Measurements from ENCODE around the gene PMPCA. TPM values are rescaled to one million over a fixed set of nuclear protein-coding genes. Genes with fewer than 3 reads are reported as not detected.

PMPCA gene
- total and polyA plus RNA-seq, 2 experiments from 2014 or later = 61.3 to 88.2 TPM

DNA sequence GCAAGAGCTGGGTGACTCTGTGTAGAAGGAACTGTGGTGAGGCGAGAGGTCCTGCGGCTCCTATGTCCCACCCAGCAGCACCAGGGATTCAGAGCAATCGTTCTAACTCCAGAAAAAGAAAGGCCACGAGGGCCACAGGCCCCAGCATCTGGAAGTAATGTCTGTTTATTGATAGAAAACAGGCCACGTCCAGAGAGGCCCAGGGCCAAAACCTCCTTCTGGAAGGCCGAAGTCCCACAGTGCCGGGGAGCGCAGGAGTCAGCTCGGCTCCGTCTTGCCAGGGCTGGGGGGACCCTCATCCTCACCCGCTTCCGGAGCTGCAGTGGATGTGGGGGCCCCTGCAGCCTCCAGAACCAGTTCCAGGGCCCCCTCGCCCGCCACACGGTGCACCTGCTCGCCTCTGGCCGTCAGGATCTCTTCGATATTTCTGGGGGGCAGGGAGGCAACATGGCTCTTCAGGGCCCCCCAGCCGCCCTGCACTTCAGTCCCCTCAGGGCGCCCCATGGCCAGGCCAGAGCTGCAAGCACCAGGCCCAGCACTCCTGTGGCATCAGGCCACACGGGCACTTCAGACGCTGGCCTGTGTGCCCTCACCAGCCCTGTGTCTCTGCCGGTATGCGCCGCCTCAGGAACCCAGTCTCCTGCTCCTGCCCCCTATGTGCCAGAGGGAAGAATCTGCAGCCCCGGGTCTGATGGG lies 48.6 kb upstream of the PMPCA start:
- no peaks in the 10 kb centered on the region; the same call in 1 of the 2 replicates for H3K4me1 ChIP-seq (ENCODE audit: insufficient read depth)
- no peak overlapping the region for H3K27ac ChIP-seq (ENCODE audit: low read depth)
- H3K36me3 ChIP-seq (ENCODE audit: insufficient read depth) = no peaks in the 10 kb centered on the region
- no peak overlapping the region for H2AFZ ChIP-seq
- H4K20me1 ChIP-seq (replicated peaks; ENCODE audit: insufficient read depth) = no peaks in the 10 kb centered on the region
- Mint-ChIP-seq H3K4me3 (no peak overlapping the region), H3K4me1 (peaks cover 9% of the 10 kb centered on the region; the same call in 1 of the 3 replicates), H3K36me3 (ENCODE audit: low read depth) (no peaks in the 10 kb centered on the region), H3K27me3 (ENCODE audit: insufficient read depth, low read depth, poor library complexity) (peaks cover 16% of the 10 kb centered on the region), H3K9me3 (no peaks in the 10 kb centered on the region), H3K27ac (no peak overlapping the region)
- ATAC-seq (no peak), DNase-seq (ENCODE audit: low spot score) (no peak)
- TF ChIP-seq JUNB (IDR thresholded peaks at IDR 0.05; ENCODE audit: unreplicated experiment) (no peak), ZNF331 (CRISPR knock-in tag; IDR thresholded peaks at IDR 0.05; ENCODE audit: low read depth) (no peak), EZH2phosphoT487 (IDR thresholded peaks at IDR 0.05; ENCODE audit: unreplicated experiment) (no peak), ZNF114 (CRISPR knock-in tag; IDR thresholded peaks at IDR 0.05) (no peak), CREB1 (CRISPR knock-in tag; IDR thresholded peaks at IDR 0.05; ENCODE audit: low read depth) (no peak), STAT1 (IDR thresholded peaks at IDR 0.05; ENCODE audit: unreplicated experiment) (no peak), POLR2AphosphoS5 (IDR thresholded peaks at IDR 0.05; ENCODE audit: low read depth) (no peak), EZH2 (IDR thresholded peaks at IDR 0.05; ENCODE audit: low read depth, unreplicated experiment) (no peak), ZNF462 (CRISPR knock-in tag; IDR thresholded peaks at IDR 0.05) (no peak), NANOG (IDR thresholded peaks at IDR 0.05; ENCODE audit: borderline replicate concordance) (no peak)
- TF ChIP-seq, protein P1, sequence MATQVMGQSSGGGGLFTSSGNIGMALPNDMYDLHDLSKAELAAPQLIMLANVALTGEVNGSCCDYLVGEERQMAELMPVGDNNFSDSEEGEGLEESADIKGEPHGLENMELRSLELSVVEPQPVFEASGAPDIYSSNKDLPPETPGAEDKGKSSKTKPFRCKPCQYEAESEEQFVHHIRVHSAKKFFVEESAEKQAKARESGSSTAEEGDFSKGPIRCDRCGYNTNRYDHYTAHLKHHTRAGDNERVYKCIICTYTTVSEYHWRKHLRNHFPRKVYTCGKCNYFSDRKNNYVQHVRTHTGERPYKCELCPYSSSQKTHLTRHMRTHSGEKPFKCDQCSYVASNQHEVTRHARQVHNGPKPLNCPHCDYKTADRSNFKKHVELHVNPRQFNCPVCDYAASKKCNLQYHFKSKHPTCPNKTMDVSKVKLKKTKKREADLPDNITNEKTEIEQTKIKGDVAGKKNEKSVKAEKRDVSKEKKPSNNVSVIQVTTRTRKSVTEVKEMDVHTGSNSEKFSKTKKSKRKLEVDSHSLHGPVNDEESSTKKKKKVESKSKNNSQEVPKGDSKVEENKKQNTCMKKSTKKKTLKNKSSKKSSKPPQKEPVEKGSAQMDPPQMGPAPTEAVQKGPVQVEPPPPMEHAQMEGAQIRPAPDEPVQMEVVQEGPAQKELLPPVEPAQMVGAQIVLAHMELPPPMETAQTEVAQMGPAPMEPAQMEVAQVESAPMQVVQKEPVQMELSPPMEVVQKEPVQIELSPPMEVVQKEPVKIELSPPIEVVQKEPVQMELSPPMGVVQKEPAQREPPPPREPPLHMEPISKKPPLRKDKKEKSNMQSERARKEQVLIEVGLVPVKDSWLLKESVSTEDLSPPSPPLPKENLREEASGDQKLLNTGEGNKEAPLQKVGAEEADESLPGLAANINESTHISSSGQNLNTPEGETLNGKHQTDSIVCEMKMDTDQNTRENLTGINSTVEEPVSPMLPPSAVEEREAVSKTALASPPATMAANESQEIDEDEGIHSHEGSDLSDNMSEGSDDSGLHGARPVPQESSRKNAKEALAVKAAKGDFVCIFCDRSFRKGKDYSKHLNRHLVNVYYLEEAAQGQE (IDR thresholded peaks at IDR 0.05; ENCODE audit: unreplicated experiment) = no peak
- TF ChIP-seq, protein P2, sequence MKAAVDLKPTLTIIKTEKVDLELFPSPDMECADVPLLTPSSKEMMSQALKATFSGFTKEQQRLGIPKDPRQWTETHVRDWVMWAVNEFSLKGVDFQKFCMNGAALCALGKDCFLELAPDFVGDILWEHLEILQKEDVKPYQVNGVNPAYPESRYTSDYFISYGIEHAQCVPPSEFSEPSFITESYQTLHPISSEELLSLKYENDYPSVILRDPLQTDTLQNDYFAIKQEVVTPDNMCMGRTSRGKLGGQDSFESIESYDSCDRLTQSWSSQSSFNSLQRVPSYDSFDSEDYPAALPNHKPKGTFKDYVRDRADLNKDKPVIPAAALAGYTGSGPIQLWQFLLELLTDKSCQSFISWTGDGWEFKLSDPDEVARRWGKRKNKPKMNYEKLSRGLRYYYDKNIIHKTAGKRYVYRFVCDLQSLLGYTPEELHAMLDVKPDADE (IDR thresholded peaks at IDR 0.05) = no peak
- TF ChIP-seq, protein P3, sequence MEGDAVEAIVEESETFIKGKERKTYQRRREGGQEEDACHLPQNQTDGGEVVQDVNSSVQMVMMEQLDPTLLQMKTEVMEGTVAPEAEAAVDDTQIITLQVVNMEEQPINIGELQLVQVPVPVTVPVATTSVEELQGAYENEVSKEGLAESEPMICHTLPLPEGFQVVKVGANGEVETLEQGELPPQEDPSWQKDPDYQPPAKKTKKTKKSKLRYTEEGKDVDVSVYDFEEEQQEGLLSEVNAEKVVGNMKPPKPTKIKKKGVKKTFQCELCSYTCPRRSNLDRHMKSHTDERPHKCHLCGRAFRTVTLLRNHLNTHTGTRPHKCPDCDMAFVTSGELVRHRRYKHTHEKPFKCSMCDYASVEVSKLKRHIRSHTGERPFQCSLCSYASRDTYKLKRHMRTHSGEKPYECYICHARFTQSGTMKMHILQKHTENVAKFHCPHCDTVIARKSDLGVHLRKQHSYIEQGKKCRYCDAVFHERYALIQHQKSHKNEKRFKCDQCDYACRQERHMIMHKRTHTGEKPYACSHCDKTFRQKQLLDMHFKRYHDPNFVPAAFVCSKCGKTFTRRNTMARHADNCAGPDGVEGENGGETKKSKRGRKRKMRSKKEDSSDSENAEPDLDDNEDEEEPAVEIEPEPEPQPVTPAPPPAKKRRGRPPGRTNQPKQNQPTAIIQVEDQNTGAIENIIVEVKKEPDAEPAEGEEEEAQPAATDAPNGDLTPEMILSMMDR (conservative IDR thresholded peaks at IDR 0.05; ENCODE audit: low read depth in 2 of 2) = no peak
- H3K27me3 ChIP-seq (ENCODE audit: insufficient read depth) = no peaks in the 10 kb centered on the region
- H3K9me2 ChIP-seq (ENCODE audit: insufficient read depth) = no peaks in the 10 kb centered on the region
- H3K79me2 ChIP-seq (replicated peaks; ENCODE audit: insufficient read depth) = no peaks in the 10 kb centered on the region
- H3F3A ChIP-seq (replicated peaks; ENCODE audit: low read depth) = no peaks in the 10 kb centered on the region
- no peak overlapping the region for H3K4me2 ChIP-seq
- no peak overlapping the region for H3K4me3 ChIP-seq

Data from GM23338 (cell line).